A673 (cell line): ENCODE measurements around the gene DCLK2.

ENCODE experiments used
- EZH2 ChIP-seq: fragments of 200-600 bp; sonication (generic); IDR thresholded peaks from 2 replicates; pipeline ENCODE4 v1.6.1; 2017; ENCODE audit warnings: borderline replicate concordance, low read depth, mild to moderate bottlenecking, mixed read lengths, antibody characterized with exemption, low read length; ENCODE audit not compliant: poor library complexity, severe bottlenecking
- TF ChIP-seq, protein P1 (sequence below): fragments of 300-800, 200-600 bp; sonication (generic); conservative IDR thresholded peaks from 2 replicates; pipeline ENCODE4 v1.5.1; 2017; ENCODE audit warnings: low read depth, mild to moderate bottlenecking, antibody characterized with exemption, low read length, moderate library complexity, mixed read lengths

DNA sequence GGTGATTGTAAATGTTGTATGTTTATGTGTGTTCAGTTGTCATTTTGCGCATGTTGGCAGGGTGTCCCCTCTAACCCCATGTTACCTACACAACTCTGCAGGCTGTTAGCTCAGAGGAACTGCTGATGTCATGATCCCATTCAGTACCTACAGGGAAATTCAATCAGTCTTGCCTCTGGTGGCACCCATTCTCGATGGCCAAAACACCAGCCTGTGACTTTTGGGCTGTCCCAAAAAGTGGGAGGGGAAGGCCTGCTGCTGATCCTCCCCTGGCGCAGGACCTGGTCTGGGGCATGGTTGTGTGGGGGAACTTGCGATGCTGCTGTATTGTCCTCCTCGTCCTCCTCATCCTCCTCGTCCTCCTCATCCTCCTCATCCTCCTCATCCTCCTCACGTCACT is 174.5 kb downstream of the DCLK2 start:
- TF ChIP-seq, protein P1, sequence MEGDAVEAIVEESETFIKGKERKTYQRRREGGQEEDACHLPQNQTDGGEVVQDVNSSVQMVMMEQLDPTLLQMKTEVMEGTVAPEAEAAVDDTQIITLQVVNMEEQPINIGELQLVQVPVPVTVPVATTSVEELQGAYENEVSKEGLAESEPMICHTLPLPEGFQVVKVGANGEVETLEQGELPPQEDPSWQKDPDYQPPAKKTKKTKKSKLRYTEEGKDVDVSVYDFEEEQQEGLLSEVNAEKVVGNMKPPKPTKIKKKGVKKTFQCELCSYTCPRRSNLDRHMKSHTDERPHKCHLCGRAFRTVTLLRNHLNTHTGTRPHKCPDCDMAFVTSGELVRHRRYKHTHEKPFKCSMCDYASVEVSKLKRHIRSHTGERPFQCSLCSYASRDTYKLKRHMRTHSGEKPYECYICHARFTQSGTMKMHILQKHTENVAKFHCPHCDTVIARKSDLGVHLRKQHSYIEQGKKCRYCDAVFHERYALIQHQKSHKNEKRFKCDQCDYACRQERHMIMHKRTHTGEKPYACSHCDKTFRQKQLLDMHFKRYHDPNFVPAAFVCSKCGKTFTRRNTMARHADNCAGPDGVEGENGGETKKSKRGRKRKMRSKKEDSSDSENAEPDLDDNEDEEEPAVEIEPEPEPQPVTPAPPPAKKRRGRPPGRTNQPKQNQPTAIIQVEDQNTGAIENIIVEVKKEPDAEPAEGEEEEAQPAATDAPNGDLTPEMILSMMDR = no peak
- no peak for TF ChIP-seq EZH2
